H9 (cell line): ENCODE results near the gene TMPRSS3. TPM values are rescaled to one million over a fixed set of nuclear protein-coding genes. Genes with fewer than 3 reads are reported as not detected.

Experiments used
- DNase-seq: peaks from one replicate; pipeline ENCODE4 v3.0.0-alpha.2; 2017
- H2AFZ ChIP-seq: one replicate; pipeline ENCODE4 v1.6.1; 2013; ENCODE audit warnings: mild to moderate bottlenecking, low read length, control low read depth, moderate library complexity
- H2AK5ac ChIP-seq: 2 replicates; pipeline ENCODE4 v1.6.1; 2013; ENCODE audit warnings: low read length, control low read depth, mixed read lengths; ENCODE audit not compliant: insufficient read length
- H2BK120ac ChIP-seq: one replicate; pipeline ENCODE4 v1.6.1; 2013; ENCODE audit warnings: low read depth, mild to moderate bottlenecking, low read length, control low read depth, inconsistent platforms; ENCODE audit not compliant: poor library complexity, severe bottlenecking
- H2BK12ac ChIP-seq: 2 replicates; pipeline ENCODE4 v1.6.1; 2013; ENCODE audit warnings: low read length, control low read depth, mixed read lengths, low read depth; ENCODE audit not compliant: insufficient read length
- H2BK15ac ChIP-seq: 2 replicates; pipeline ENCODE4 v1.6.1; 2013; ENCODE audit warnings: low read depth, low read length, control low read depth
- H2BK20ac ChIP-seq: one replicate; pipeline ENCODE4 v1.6.1; 2013; ENCODE audit warnings: low read depth, mild to moderate bottlenecking, low read length, control low read depth, inconsistent platforms; ENCODE audit not compliant: poor library complexity, severe bottlenecking
- H2BK5ac ChIP-seq: 2 replicates; pipeline ENCODE4 v1.6.1; 2013; ENCODE audit warnings: low read length, control low read depth, mixed read lengths; ENCODE audit not compliant: insufficient read length
- H3K14ac ChIP-seq: 2 replicates; pipeline ENCODE4 v1.6.1; 2013; ENCODE audit warnings: low read length, control low read depth; ENCODE audit not compliant: insufficient read depth
- H3K18ac ChIP-seq: 2 replicates; pipeline ENCODE4 v1.6.1; 2013; ENCODE audit warnings: low read depth, mild to moderate bottlenecking, mixed read lengths, low read length, control low read depth; ENCODE audit not compliant: insufficient read length
- H3K23ac ChIP-seq: 2 replicates; pipeline ENCODE4 v1.6.1; 2013; ENCODE audit warnings: low read length, control low read depth, mixed read lengths, low read depth; ENCODE audit not compliant: insufficient read length
- H3K23me2 ChIP-seq: 2 replicates; pipeline ENCODE4 v1.6.1; 2013; ENCODE audit warnings: low read depth, mild to moderate bottlenecking, mixed read lengths, low read length, control low read depth; ENCODE audit not compliant: insufficient read length, poor library complexity, severe bottlenecking
- H3K27ac ChIP-seq: 2 replicates; pipeline ENCODE4 v1.5.1; 2013; ENCODE audit warnings: low read length, control low read depth, mixed read lengths, low read depth; ENCODE audit not compliant: insufficient read length
- H3K27me3 ChIP-seq: 2 replicates; pipeline ENCODE4 v1.6.1; 2013; ENCODE audit warnings: low read length, control low read depth, inconsistent platforms; ENCODE audit not compliant: insufficient read depth
- H3K4ac ChIP-seq: 2 replicates; pipeline ENCODE4 v1.6.1; 2013; ENCODE audit warnings: low read depth, mild to moderate bottlenecking, control low read depth, inconsistent platforms, low read length, moderate library complexity
- H3K4me1 ChIP-seq: 2 replicates; pipeline ENCODE4 v1.6.1; 2013; ENCODE audit warnings: low read length, control low read depth, inconsistent platforms; ENCODE audit not compliant: insufficient read depth
- H3K4me2 ChIP-seq: 2 replicates; pipeline ENCODE4 v1.6.1; 2013; ENCODE audit warnings: low read length, control low read depth, mixed read lengths; ENCODE audit not compliant: insufficient read length, insufficient read depth
- H3K56ac ChIP-seq: 2 replicates; pipeline ENCODE4 v1.6.1; 2013; ENCODE audit warnings: low read depth, mild to moderate bottlenecking, mixed read lengths, low read length, control low read depth; ENCODE audit not compliant: insufficient read length
- H3K79me1 ChIP-seq: 2 replicates; pipeline ENCODE4 v1.6.1; 2013; ENCODE audit warnings: low read depth, mild to moderate bottlenecking, moderate library complexity, low read length, control low read depth, inconsistent platforms; ENCODE audit not compliant: insufficient read depth, poor library complexity, severe bottlenecking
- H3K79me2 ChIP-seq: 2 replicates; pipeline ENCODE4 v1.6.1; 2013; ENCODE audit warnings: low read length, control low read depth, inconsistent platforms; ENCODE audit not compliant: insufficient read depth
- H3K9ac ChIP-seq: 2 replicates; pipeline ENCODE4 v1.6.1; 2013; ENCODE audit warnings: low read length, control low read depth, mixed read lengths; ENCODE audit not compliant: insufficient read length; ENCODE audit errors: extremely low read depth
- H3K9me3 ChIP-seq: one replicate; pipeline ENCODE4 v1.6.1; 2013; ENCODE audit warnings: low read depth, low read length, inconsistent platforms; ENCODE audit not compliant: control insufficient read depth
- H3T11ph ChIP-seq: one replicate; pipeline ENCODE4 v1.6.1; 2013; ENCODE audit warnings: mild to moderate bottlenecking, low read length, control low read depth, inconsistent platforms
- H4K20me1 ChIP-seq: one replicate; pipeline ENCODE4 v1.6.1; 2013; ENCODE audit not compliant: control insufficient read depth, insufficient read length, insufficient read depth
- H4K5ac ChIP-seq: 2 replicates; pipeline ENCODE4 v1.6.1; 2013; ENCODE audit warnings: low read depth, mild to moderate bottlenecking, mixed read lengths, low read length, control low read depth; ENCODE audit not compliant: insufficient read length
- H4K8ac ChIP-seq: replicated peaks from 2 replicates; pipeline ENCODE4 v1.6.1; 2013; ENCODE audit warnings: low read length, control low read depth, mixed read lengths, low read depth; ENCODE audit not compliant: insufficient read length
- H4K91ac ChIP-seq: 2 replicates; pipeline ENCODE4 v1.6.1; 2013; ENCODE audit warnings: low read depth, mild to moderate bottlenecking, moderate library complexity, mixed read lengths, low read length, control low read depth; ENCODE audit not compliant: insufficient read length
- H3K27ac Mint-ChIP-seq, 3 experiments: 2 replicates in 2 of 3; 3 replicates in 1 of 3; pipeline ENCODE4 v1.8.0; 2020 to 2021; ENCODE audit warnings: mixed read lengths in 3 of 3, mild to moderate bottlenecking in 1 of 3, moderate library complexity in 1 of 3
- H3K27me3 Mint-ChIP-seq: 2 replicates; pipeline ENCODE4 v1.8.0; 2021; ENCODE audit warnings: low read depth, mild to moderate bottlenecking, moderate library complexity, mixed read lengths
- H3K36me3 Mint-ChIP-seq, 3 experiments: 2 replicates in 2 of 3; 3 replicates in 1 of 3; pipeline ENCODE4 v1.8.0; 2020 to 2021; ENCODE audit warnings: low read depth in 3 of 3, mixed read lengths in 3 of 3; ENCODE audit not compliant: insufficient read depth in 1 of 3
- H3K4me1 Mint-ChIP-seq, 2 experiments: 2 replicates each; pipeline ENCODE4 v1.8.0; 2020; ENCODE audit warnings: mixed read lengths in 2 of 2
- H3K4me3 Mint-ChIP-seq, 2 experiments: 2 replicates in 1 of 2; 3 replicates in 1 of 2; pipeline ENCODE4 v1.8.0; 2020 to 2021; ENCODE audit warnings: mild to moderate bottlenecking in 2 of 2, mixed read lengths in 2 of 2, moderate library complexity in 1 of 2
- H3K9me3 Mint-ChIP-seq, 2 experiments: 2 replicates in 1 of 2; 3 replicates in 1 of 2; pipeline ENCODE4 v1.8.0; 2020; ENCODE audit warnings: mild to moderate bottlenecking in 2 of 2, mixed read lengths in 2 of 2, moderate library complexity in 1 of 2
- CTCF ChIP-seq: fragments of 200-600 bp; sonication (generic); conservative IDR thresholded peaks from 3 replicates; pipeline ENCODE4 v1.8.0; 2021; ENCODE audit warnings: antibody characterized with exemption, mild to moderate bottlenecking
- WGBS: extraction: QIAGEN DNeasy Blood & Tissue Kit; methylation state at CpG from one replicate; pipeline ENCODE4 v1.1.7; 2013; ENCODE audit warnings: missing lambda C conversion rate, low lambda C conversion rate, mixed read lengths; ENCODE audit not compliant: insufficient read length; ENCODE audit errors: extremely low coverage; 5-methylcytosine and 5-hydroxymethylcytosine counted together
- total RNA-seq: library from RNA; stranded (reverse); gene quantifications from 2 replicates; pipeline ENCODE4 v1.2.1, GENCODE V29; 2021

TMPRSS3 gene
- total RNA-seq, 1 experiment from 2014 or later: 0.31 TPM

GRCh38 chr21:42363312-42363711 lies 32.5 kb downstream of the TMPRSS3 start:
- no peak overlapping the region for H2BK15ac ChIP-seq
- H3K4me3 Mint-ChIP-seq: no peak overlapping the region
- no peak overlapping the region for H4K5ac ChIP-seq
- no peak overlapping the region for H3K4me2 ChIP-seq
- peaks cover 0 to 2% of the 10 kb centered on the region in 2 experiments; a peak in 1 of 4 replicates for H3K4me1 Mint-ChIP-seq
- H3K27ac Mint-ChIP-seq: no peak overlapping the region
- H2AFZ ChIP-seq: no peak overlapping the region
- no peaks in the 10 kb centered on the region for H3K23me2 ChIP-seq
- no peak overlapping the region for H3K18ac ChIP-seq
- no peaks in the 10 kb centered on the region for H3K79me2 ChIP-seq
- no peak overlapping the region for H3T11ph ChIP-seq
- H3K27me3 Mint-ChIP-seq: peaks cover 5% of the 10 kb centered on the region
- no peaks in the 10 kb centered on the region for H3K79me1 ChIP-seq
- no peak overlapping the region for H3K4ac ChIP-seq
- TF ChIP-seq CTCF: no peak
- no peak overlapping the region for H3K23ac ChIP-seq
- peaks cover 9 to 13% of the 10 kb centered on the region in 2 experiments for H3K9me3 Mint-ChIP-seq
- no CpG with 5 or more reads among the region's 8 CpGs for WGBS
- H4K20me1 ChIP-seq: no peaks in the 10 kb centered on the region
- H4K8ac ChIP-seq: no peak overlapping the region
- H2BK120ac ChIP-seq: no peak overlapping the region
- H2BK20ac ChIP-seq: no peak overlapping the region
- H2BK5ac ChIP-seq: no peak overlapping the region
- H3K9ac ChIP-seq: no peak overlapping the region
- no peak overlapping the region for H3K56ac ChIP-seq
- no peak overlapping the region for H2BK12ac ChIP-seq
- no peaks in the 10 kb centered on the region for H3K27me3 ChIP-seq
- no peak for DNase-seq
- H2AK5ac ChIP-seq: no peak overlapping the region
- H3K27ac ChIP-seq: no peak overlapping the region
- no peaks in the 10 kb centered on the region for H3K9me3 ChIP-seq
- no peaks in the 10 kb centered on the region; the same call in 1 of the 2 replicates for H3K4me1 ChIP-seq
- no peak overlapping the region for H3K14ac ChIP-seq
- H4K91ac ChIP-seq: no peak overlapping the region
- H3K36me3 Mint-ChIP-seq: peaks cover 0 to 5% (median 4%) of the 10 kb centered on the region in 3 experiments; a peak in 5 of 7 replicates
